H1 (cell line): ENCODE results near the gene CDK13. TPM values are rescaled to one million over a fixed set of nuclear protein-coding genes. Genes with fewer than 3 reads are reported as not detected.

ENCODE experiments used
- CTCF ChIA-PET: fragments of 300-600 bp; sonication (Branson Sonifier 250); formaldehyde crosslinking; loops from one replicate; lab custom pipeline; 2021; ENCODE audit not compliant: partially characterized antibody; lab: Charles Lee
- POLR2A ChIA-PET: fragments of 300-600 bp; sonication (Branson Sonifier 250); formaldehyde crosslinking; loops from one replicate; lab custom pipeline; 2021; ENCODE audit warnings: inconsistent platforms; ENCODE audit not compliant: partially characterized antibody; lab: Charles Lee
- DNase-seq, 2 experiments: peaks; one replicate each; pipeline versions ENCODE4 v3.0.0 to v3.0.0-alpha.2; 2010 to 2022; ENCODE audit warnings: low spot score in 2 of 2, low read depth in 1 of 2, mixed read lengths in 1 of 2
- FAIRE-seq: peaks from 2 replicates; lab custom pipeline; 2011; peaks lifted over from hg19 to GRCh38; lab: Jason Lieb, UNC
- H2AFZ ChIP-seq: 2 replicates; pipeline ENCODE4 v1.8.1; 2012; ENCODE audit warnings: low read length, inconsistent platforms
- H2AK5ac ChIP-seq: 2 replicates; pipeline ENCODE4 v1.6.1; 2013; ENCODE audit warnings: low read depth, low read length
- H2BK120ac ChIP-seq: replicated peaks from 2 replicates; pipeline ENCODE3; 2013; ENCODE audit warnings: low read depth, low read length, inconsistent platforms
- H2BK12ac ChIP-seq: 2 replicates; pipeline ENCODE4 v1.6.1; 2013; ENCODE audit warnings: low read depth, low read length
- H2BK15ac ChIP-seq: 2 replicates; pipeline ENCODE4 v1.6.1; 2013; ENCODE audit warnings: low read length
- H2BK20ac ChIP-seq: 2 replicates; pipeline ENCODE4 v1.6.1; 2013; ENCODE audit warnings: low read length
- H2BK5ac ChIP-seq: 2 replicates; pipeline ENCODE4 v1.6.1; 2013; ENCODE audit warnings: low read depth, low read length
- H3K14ac ChIP-seq: 2 replicates; pipeline ENCODE4 v1.6.1; 2013; ENCODE audit warnings: inconsistent platforms; ENCODE audit not compliant: insufficient read length
- H3K18ac ChIP-seq: 2 replicates; pipeline ENCODE4 v1.6.1; 2013; ENCODE audit warnings: low read length; ENCODE audit errors: extremely low read depth
- H3K23ac ChIP-seq: 2 replicates; pipeline ENCODE4 v1.6.1; 2013; ENCODE audit warnings: inconsistent platforms; ENCODE audit not compliant: insufficient read length
- H3K23me2 ChIP-seq: 2 replicates; pipeline ENCODE4 v1.6.1; 2013; ENCODE audit warnings: low read depth, low read length
- H3K27ac ChIP-seq: 2 replicates; pipeline ENCODE4 v1.6.1; 2011; ENCODE audit warnings: low read depth, low read length, inconsistent platforms
- H3K27me3 ChIP-seq, 4 experiments: replicated peaks in 1 of 4; 1 replicate in 1 of 4; 2 replicates in 3 of 4; pipeline versions ENCODE4 v1.6.1 to v1.8.1; 2011 to 2013; ENCODE audit warnings: low read length in 3 of 4, mild to moderate bottlenecking in 3 of 4, inconsistent platforms in 2 of 4, mixed read lengths in 2 of 4, moderate library complexity in 1 of 4; ENCODE audit not compliant: control insufficient read depth in 3 of 4, insufficient read depth in 3 of 4; ENCODE audit errors: extremely low read depth in 1 of 4
- H3K36me3 ChIP-seq, 4 experiments: 2 replicates each; pipeline versions ENCODE4 v1.6.1 to v1.8.1; 2011 to 2013; ENCODE audit warnings: mild to moderate bottlenecking in 4 of 4, low read length in 3 of 4, moderate library complexity in 2 of 4, control low read depth in 1 of 4, inconsistent platforms in 1 of 4; ENCODE audit not compliant: insufficient read depth in 4 of 4, control insufficient read depth in 2 of 4
- H3K4ac ChIP-seq: replicated peaks from 2 replicates; pipeline ENCODE3; 2013; ENCODE audit warnings: low read length, low read depth, mixed read lengths, inconsistent platforms; ENCODE audit not compliant: insufficient read length
- H3K4me1 ChIP-seq, 4 experiments: replicated peaks in 1 of 4; 1 replicate in 1 of 4; 2 replicates in 3 of 4; pipeline versions ENCODE4 v1.6.1 to v1.8.1; 2011 to 2013; ENCODE audit warnings: low read length in 3 of 4, inconsistent platforms in 2 of 4, mixed read lengths in 1 of 4; ENCODE audit not compliant: insufficient read depth in 4 of 4, control insufficient read depth in 3 of 4
- H3K4me2 ChIP-seq, 2 experiments: 2 replicates each; pipeline versions ENCODE4 v1.6.1 to v1.8.1; 2011 to 2013; ENCODE audit warnings: low read depth in 2 of 2, low read length in 2 of 2, control low read depth in 1 of 2, inconsistent platforms in 1 of 2, mild to moderate bottlenecking in 1 of 2; ENCODE audit not compliant: insufficient read depth in 1 of 2
- H3K4me3 ChIP-seq, 4 experiments: fragments of 200-600, 300-600 bp in 1 of 4; sonication (generic), shearing (Covaris generic), sonication (Bioruptor Twin) in 1 of 4; 2 replicates each; pipeline versions ENCODE4 v1.5.1 to v1.8.1; 2011 to 2016; ENCODE audit warnings: low read length in 4 of 4, low read depth in 3 of 4, control low read depth in 2 of 4, inconsistent platforms in 2 of 4, mild to moderate bottlenecking in 2 of 4, mixed read lengths in 1 of 4, moderate library complexity in 1 of 4; ENCODE audit not compliant: insufficient read depth in 2 of 4; ENCODE audit errors: extremely low read depth in 1 of 4
- H3K56ac ChIP-seq: replicated peaks from 2 replicates; pipeline ENCODE3; 2013; ENCODE audit warnings: low read depth, mild to moderate bottlenecking, mixed read lengths, low read length, inconsistent platforms; ENCODE audit not compliant: insufficient read length
- H3K79me1 ChIP-seq: 2 replicates; pipeline ENCODE4 v1.6.1; 2013; ENCODE audit warnings: low read depth, low read length, control low read depth
- H3K79me2 ChIP-seq, 2 experiments: 2 replicates each; pipeline versions ENCODE4 v1.6.1 to v1.8.1; 2012 to 2013; ENCODE audit warnings: low read length in 2 of 2, mild to moderate bottlenecking in 2 of 2, inconsistent platforms in 1 of 2; ENCODE audit not compliant: insufficient read depth in 2 of 2, control insufficient read depth in 1 of 2
- H3K9ac ChIP-seq, 4 experiments: replicated peaks in 1 of 4; 1 replicate in 1 of 4; 2 replicates in 3 of 4; pipeline versions ENCODE4 v1.6.1 to v1.8.1; 2011 to 2013; ENCODE audit warnings: low read depth in 3 of 4, low read length in 3 of 4, control low read depth in 2 of 4, mild to moderate bottlenecking in 2 of 4, moderate library complexity in 2 of 4, inconsistent platforms in 1 of 4; ENCODE audit errors: extremely low read depth in 1 of 4
- H3K9me3 ChIP-seq, 2 experiments: 2 replicates each; pipeline versions ENCODE4 v1.6.1 to v1.8.1; 2012 to 2013; ENCODE audit warnings: mild to moderate bottlenecking in 2 of 2, moderate library complexity in 2 of 2, control low read depth in 1 of 2, inconsistent platforms in 1 of 2, low read depth in 1 of 2, low read length in 1 of 2, mixed read lengths in 1 of 2; ENCODE audit not compliant: insufficient read depth in 2 of 2
- H4K20me1 ChIP-seq, 2 experiments: replicated peaks in 1 of 2; 2 replicates each; pipeline versions ENCODE3 to v1.8.1; 2011 to 2013; ENCODE audit warnings: inconsistent platforms in 2 of 2, low read length in 2 of 2, mild to moderate bottlenecking in 1 of 2; ENCODE audit not compliant: insufficient read depth in 2 of 2, control insufficient read depth in 1 of 2
- H4K5ac ChIP-seq: 2 replicates; pipeline ENCODE4 v1.6.1; 2013; ENCODE audit warnings: low read length, low read depth, mixed read lengths, inconsistent platforms; ENCODE audit not compliant: insufficient read length
- H4K8ac ChIP-seq: 2 replicates; pipeline ENCODE4 v1.8.0; 2013; ENCODE audit warnings: mild to moderate bottlenecking, moderate library complexity, low read length, inconsistent platforms; ENCODE audit not compliant: insufficient read depth; ENCODE audit errors: extremely low read depth
- H4K91ac ChIP-seq: replicated peaks from 2 replicates; pipeline ENCODE3; 2013; ENCODE audit warnings: low read length, mixed read lengths, inconsistent platforms; ENCODE audit not compliant: insufficient read length
- CBX5 ChIP-seq: fragments of 300-800, 300-1000 bp; sonication (generic); IDR thresholded peaks from 2 replicates; pipeline ENCODE4 v1.7.1; 2016; ENCODE audit warnings: antibody characterized with exemption, low read length, low read depth
- CBX8 ChIP-seq: fragments of 300-800, 300-1000 bp; sonication (generic); IDR thresholded peaks from 2 replicates; pipeline ENCODE4 v1.7.1; 2016; ENCODE audit warnings: low read depth, low read length, borderline replicate concordance
- CHD2 ChIP-seq: IDR thresholded peaks from 2 replicates; pipeline ENCODE4 v1.6.1; 2012; ENCODE audit warnings: low read length, improper control_type of control experiment
- GABPA ChIP-seq: IDR thresholded peaks from 2 replicates; pipeline ENCODE4 v1.6.1; 2011; ENCODE audit warnings: mild to moderate bottlenecking, low read length, moderate library complexity, borderline replicate concordance; ENCODE audit not compliant: insufficient read depth
- HDAC2 ChIP-seq, 2 experiments: fragments of 300-600 bp in 1 of 2; sonication (generic) in 1 of 2; IDR thresholded peaks; 2 replicates each; pipeline ENCODE4 v1.6.1; 2011 to 2012; ENCODE audit warnings: low read depth in 2 of 2, low read length in 2 of 2, mild to moderate bottlenecking in 2 of 2, moderate library complexity in 2 of 2, borderline replicate concordance in 1 of 2, inconsistent platforms in 1 of 2
- KDM4A ChIP-seq: IDR thresholded peaks from one replicate; pipeline ENCODE4 v1.7.1; 2012; ENCODE audit warnings: low read depth, mild to moderate bottlenecking, moderate library complexity, low read length, inconsistent platforms; ENCODE audit not compliant: severe bottlenecking
- NRF1 ChIP-seq: IDR thresholded peaks from 2 replicates; pipeline ENCODE4 v1.6.1; 2011; ENCODE audit warnings: mild to moderate bottlenecking, low read depth, low read length, improper control_type of control experiment
- RBBP5 ChIP-seq: IDR thresholded peaks from 2 replicates; pipeline ENCODE4 v1.7.1; 2012; ENCODE audit warnings: low read depth, mild to moderate bottlenecking, inconsistent platforms, low read length, moderate library complexity, borderline replicate concordance
- RNF2 ChIP-seq: fragments of 200-900, 300-1000 bp; sonication (generic); IDR thresholded peaks from 2 replicates; pipeline ENCODE4 v1.7.1; 2016; ENCODE audit warnings: borderline replicate concordance, low read depth, mild to moderate bottlenecking, antibody characterized with exemption, low read length; ENCODE audit not compliant: poor library complexity, severe bottlenecking; ENCODE audit errors: missing control alignments
- SIX5 ChIP-seq: IDR thresholded peaks from 2 replicates; pipeline ENCODE4 v1.6.1; 2011; ENCODE audit warnings: mild to moderate bottlenecking, low read depth, low read length
- TAF1 ChIP-seq: IDR thresholded peaks from 2 replicates; pipeline ENCODE4 v1.6.1; 2011; ENCODE audit warnings: mild to moderate bottlenecking, low read depth, low read length
- TEAD4 ChIP-seq: IDR thresholded peaks from 2 replicates; pipeline ENCODE4 v1.6.1; 2012; ENCODE audit warnings: low read depth, low read length, inconsistent platforms, mixed read lengths
- WGBS, 2 experiments: shearing (Covaris generic) in 1 of 2; methylation state at CpG; one replicate each; pipeline versions ENCODE4 v1.1.6 to v1.1.7; 2013 to 2015; ENCODE audit warnings: low lambda C conversion rate in 2 of 2, mixed read lengths in 2 of 2, inconsistent platforms in 1 of 2, low coverage in 1 of 2, missing lambda C conversion rate in 1 of 2; ENCODE audit not compliant: insufficient replicate concordance in 2 of 2, insufficient coverage in 1 of 2, insufficient read length in 1 of 2; ENCODE audit errors: extremely low coverage in 1 of 2, missing lambda C conversion rate in 1 of 2; 5-methylcytosine and 5-hydroxymethylcytosine counted together
- polyA plus RNA-seq, 7 experiments: library from polyadenylated mRNA; depleted of rRNA in 3 of 7; stranded (reverse) in 5 of 7; unstranded in 2 of 7; fragments of >200 nt in 5 of 7; fragments of 200-250 nt in 2 of 7; gene quantifications; 1 replicate in 5 of 7; 2 replicates in 1 of 7; 4 replicates in 1 of 7; pipeline versions ENCODE4 v1.2.1 to v1.2.3, GENCODE V29; 2011 to 2013; ENCODE audit warnings: missing spikeins in 2 of 7, mixed read lengths in 2 of 7
- total RNA-seq: library from RNA; stranded (reverse); fragmentation: NEBNext Ultra II Directional; extraction: Animal tissue kit (Norgen Biotek cat#: 25700); gene quantifications from 2 replicates; pipeline ENCODE4 v1.2.1, GENCODE V29; 2021
- TF ChIP-seq, protein P1 (sequence below): IDR thresholded peaks from 2 replicates; pipeline ENCODE4 v1.6.1; 2011; ENCODE audit warnings: low read length, improper control_type of control experiment

The CDK13 gene
- total and polyA plus RNA-seq, 2 of the 8 experiments (the other 6 are each of a cell fraction or from before 2014, with no cell fraction given): 22.6 to 49.5 TPM

DNA sequence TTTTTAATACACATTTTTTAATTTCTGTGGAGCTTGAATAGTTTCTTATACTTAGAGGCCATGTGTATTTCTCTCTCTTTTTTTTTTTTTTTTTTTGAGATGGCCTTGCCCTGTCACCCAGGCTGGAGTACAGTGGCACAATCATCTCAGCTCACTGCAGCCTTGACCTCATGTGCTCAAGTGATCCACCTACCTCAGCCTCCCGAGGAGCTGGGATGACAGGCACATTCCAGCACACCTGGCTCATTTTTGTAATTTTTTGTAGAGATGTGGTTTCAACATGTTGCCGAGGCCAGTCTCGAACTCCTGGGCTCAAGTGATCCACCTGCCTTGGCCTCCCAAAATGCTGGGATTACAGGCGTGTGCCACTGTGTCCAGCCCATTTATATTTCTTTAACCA is 64.3 kb downstream of the CDK13 start:
- no peak for DNase-seq
- H3K14ac ChIP-seq: no peak overlapping the region
- no peaks in the 10 kb centered on the region for H3K27me3 ChIP-seq
- 0 out of 4 replicates have a peak, but pooled peaks cover 0 to 2% of the 10 kb centered on the region in 2 experiments for H3K79me2 ChIP-seq
- no peak overlapping the region for H2AFZ ChIP-seq
- H3K9ac ChIP-seq: no peak overlapping the region
- 88% methylated on average over 4 of the region's 4 CpGs; no CpG with 5 or more reads in 1 of the 2 experiments for WGBS, 2 experiments
- H4K91ac ChIP-seq: no peak overlapping the region
- no peak overlapping the region for H3K18ac ChIP-seq
- peaks cover 0 to 11% (median 6%) of the 10 kb centered on the region in 4 experiments; a peak in 3 of 8 replicates for H3K36me3 ChIP-seq
- no peak overlapping the region for H3K4me3 ChIP-seq
- no peak overlapping the region for H2BK12ac ChIP-seq
- H3K9me3 ChIP-seq: no peaks in the 10 kb centered on the region
- H3K27ac ChIP-seq: no peak overlapping the region
- H4K8ac ChIP-seq: no peak overlapping the region
- H3K23me2 ChIP-seq: no peaks in the 10 kb centered on the region
- H3K56ac ChIP-seq: no peak overlapping the region
- CTCF ChIA-PET: interaction anchor here (1.4 kb wide), 1 partner anchor 22 kb away, joined by 6 read pairs; no protein-coding TSS in a partner anchor
- no peaks in the 10 kb centered on the region for H3K4me1 ChIP-seq
- H2BK120ac ChIP-seq: no peak overlapping the region
- H2BK5ac ChIP-seq: no peak overlapping the region
- no peak overlapping the region for H4K5ac ChIP-seq
- H3K4me2 ChIP-seq: no peak overlapping the region
- no peaks in the 10 kb centered on the region for H4K20me1 ChIP-seq
- H2BK15ac ChIP-seq: no peak overlapping the region
- POLR2A ChIA-PET: no interaction called here
- H2BK20ac ChIP-seq: no peak overlapping the region
- no peak overlapping the region for H2AK5ac ChIP-seq
- no peak for FAIRE-seq
- no peak overlapping the region for H3K4ac ChIP-seq
- no peak overlapping the region for H3K23ac ChIP-seq
- no peaks in the 10 kb centered on the region; the same call in 1 of the 2 replicates for H3K79me1 ChIP-seq
- TF ChIP-seq, protein P1, sequence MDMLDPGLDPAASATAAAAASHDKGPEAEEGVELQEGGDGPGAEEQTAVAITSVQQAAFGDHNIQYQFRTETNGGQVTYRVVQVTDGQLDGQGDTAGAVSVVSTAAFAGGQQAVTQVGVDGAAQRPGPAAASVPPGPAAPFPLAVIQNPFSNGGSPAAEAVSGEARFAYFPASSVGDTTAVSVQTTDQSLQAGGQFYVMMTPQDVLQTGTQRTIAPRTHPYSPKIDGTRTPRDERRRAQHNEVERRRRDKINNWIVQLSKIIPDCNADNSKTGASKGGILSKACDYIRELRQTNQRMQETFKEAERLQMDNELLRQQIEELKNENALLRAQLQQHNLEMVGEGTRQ: no peak
- TF ChIP-seq NRF1 (no peak), RBBP5 (no peak), KDM4A (no peak), TEAD4 (no peak), CHD2 (no peak), GABPA (no peak), SIX5 (no peak), CBX8 (no peak), HDAC2 (IDR thresholded peaks at IDR 0.05; ENCODE audit: borderline replicate concordance in 1 of 2, low read depth in 2 of 2, low read length in 2 of 2) (no peak), TAF1 (no peak), RNF2 (no peak), CBX5 (no peak)
